Stimulated activated CD8-positive, alpha-beta memory T cell treated with anti-CD3 and anti-CD28 coated beads, Interleukin-7, amount 100 ng/mL, for 24 hours (primary cell): ENCODE measurements around the gene AQP2.
"Not testable (repeated sequence)": the region's sequence is repeated elsewhere in the genome, so short reads cannot be mapped to it uniquely, and the experiment has no call there.

Source experiments
- DNase-seq: peaks from one replicate; pipeline ENCODE4 v3.0.0-alpha.2; 2020; ENCODE audit warnings: low read depth

AQP2 gene

DNA sequence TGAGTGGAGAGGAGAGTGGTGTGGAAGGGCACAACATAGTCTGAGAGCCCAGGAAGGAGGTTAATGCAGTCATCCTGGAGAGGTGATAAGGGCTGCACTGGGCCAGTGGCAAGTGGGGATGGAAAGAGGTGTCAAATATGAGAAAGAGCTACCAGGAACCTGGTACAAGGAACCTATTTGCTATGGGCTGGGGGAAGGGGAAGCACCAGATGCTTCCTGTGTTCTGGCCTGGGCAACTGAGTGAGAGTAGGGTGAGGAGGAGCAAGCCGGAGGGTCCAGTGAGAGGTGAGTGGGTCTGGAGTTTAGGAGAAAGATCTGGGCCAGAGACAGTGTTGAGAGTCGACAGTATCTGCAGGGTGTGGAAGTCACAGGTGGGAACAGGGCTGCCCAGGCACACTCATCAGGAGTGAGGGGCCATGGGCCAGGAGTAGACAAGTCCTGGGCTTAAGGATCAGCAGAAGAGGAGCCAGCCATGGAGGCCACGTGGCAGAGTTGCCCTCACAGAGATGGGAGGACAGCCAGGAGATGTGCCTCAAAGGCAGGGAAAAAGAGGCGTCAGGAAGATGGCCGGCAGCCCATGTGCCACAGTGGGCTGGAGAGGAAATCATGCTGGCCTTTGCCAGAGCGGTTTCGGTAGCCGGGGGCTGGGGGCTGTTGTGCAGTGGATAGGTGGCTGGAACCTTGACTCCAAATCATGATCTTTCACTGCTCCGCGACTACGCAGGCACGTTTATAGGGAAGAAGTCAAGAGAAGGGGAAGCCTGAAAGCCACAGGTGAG, 19.3 kb downstream of the AQP2 start:
- DNase-seq, result no peak

DNA sequence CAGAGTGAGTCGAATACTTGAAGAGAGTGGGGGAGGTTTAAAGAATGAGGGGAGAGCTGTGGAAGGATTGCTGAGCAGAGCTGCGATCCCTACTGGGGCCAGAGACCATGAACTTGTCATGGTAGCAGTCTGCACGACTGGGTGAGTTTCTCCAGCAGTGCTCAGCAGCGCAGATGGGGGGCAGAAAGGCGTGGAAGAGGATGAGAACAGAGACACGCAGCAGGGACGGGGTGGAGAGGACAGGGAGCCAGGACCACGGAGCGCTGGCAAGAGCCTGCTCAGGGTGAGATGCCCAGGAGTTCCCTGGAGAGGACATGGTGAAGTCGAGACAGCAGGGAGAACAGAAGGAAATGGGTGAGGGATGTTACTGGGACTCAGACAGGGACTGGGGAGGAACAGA, 20.1 kb downstream of the AQP2 start:
- DNase-seq, result no peak

DNA sequence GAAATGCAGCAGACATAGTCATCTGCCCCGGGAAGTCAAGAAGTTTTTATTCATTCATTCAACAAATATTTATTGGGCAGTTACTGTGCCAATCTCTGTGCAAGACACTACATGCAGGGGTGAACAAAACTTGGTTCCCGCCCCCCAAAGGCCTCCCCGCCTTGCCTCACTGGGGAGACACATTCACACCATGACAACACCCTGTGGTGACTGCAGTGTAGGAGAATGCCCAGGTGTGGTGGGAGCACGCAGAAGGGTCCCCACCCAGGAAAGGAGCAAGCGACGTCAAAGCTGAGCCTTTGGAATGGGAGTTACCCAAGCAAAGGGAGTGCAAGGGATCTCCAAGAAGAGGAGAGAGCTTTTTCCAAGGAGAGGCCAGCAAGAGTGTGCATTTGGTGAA, 20.6 kb downstream of the AQP2 start:
- DNase-seq, result no peak

- no peak for DNase-seq
These were observed 21.6 kb downstream of the AQP2 start for GRCh38 chr12:49972129-49972528.

GRCh38 chr12:49972641-49973360, 22.3 kb downstream of the AQP2 start, which contains the start of gene AQP6:
Gene AQP6 (plus strand): TSS chr12:49972947. CDS start chr12:49973174, 227 bp downstream.
- DNase-seq, result no peak

- DNase-seq, result no peak
These were observed 22.9 kb downstream of the AQP2 start for GRCh38 chr12:49973361-49973830.

DNA sequence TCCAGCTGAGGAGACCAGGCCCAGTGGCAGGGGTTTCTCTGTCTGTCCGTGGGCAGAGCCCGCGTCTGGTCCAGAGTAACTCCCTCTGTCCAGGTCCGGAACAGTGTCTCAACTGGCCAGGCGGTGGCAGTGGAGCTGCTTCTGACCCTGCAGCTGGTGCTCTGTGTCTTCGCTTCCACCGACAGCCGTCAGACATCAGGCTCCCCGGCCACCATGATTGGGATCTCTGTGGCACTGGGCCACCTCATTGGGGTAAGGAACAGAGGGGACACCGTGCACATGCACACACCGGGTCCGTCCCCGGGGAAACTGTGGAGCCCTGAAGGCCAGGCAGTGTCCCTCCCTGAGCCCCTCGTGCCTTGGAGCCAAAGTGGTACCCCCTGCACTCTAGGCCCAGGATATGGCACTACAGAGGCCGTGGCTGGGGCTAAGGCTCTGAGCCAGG, 23.7 kb downstream of the AQP2 start:
- DNase-seq, result no peak

DNA sequence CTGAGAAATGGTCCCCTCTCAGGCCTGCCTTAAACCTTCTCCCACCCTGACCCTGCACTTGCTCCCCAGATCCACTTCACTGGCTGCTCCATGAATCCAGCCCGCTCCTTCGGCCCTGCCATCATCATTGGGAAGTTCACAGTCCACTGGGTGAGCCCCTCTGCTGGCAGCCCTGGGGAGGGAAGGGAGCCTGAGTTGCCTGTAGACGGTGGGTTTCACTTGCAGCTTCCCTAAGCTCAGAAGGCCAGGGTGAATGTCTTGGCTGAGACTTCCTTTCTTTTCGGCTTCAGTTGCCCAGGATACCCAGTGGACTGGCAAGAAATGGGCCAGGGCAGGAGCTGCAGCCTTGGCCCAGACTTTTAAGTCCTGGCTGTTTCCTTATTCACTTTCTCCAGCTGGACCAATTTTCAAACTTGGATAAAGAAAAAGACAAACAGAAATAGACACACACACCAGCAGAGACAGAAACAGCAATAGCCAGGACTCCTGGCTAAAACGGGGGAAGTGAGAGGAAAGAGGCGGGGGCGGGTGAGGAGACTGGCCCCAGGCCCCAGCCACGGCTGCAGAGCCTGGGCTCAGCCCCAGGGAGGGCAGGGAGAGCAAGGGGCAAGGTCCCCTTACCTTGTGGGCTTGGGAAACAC, 24.3 kb downstream of the AQP2 start:
- DNase-seq, result no peak

DNA sequence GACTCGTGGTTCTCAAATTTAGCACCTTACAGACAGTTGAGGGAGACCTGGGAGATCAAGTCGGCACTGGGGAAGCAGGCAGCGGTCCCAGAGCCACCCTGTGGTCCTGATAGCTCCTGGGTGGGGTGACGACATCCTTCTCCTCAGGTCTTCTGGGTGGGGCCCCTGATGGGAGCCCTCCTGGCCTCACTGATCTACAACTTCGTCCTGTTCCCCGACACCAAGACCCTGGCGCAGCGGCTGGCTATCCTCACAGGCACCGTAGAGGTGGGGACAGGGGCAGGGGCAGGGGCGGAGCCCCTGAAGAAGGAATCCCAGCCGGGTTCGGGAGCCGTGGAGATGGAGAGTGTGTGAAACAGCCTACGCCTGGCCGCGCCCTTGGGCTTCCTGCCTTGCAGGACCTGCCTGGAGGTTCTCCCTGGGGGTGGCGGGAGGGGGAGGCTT, 24.8 kb downstream of the AQP2 start:
- no peak for DNase-seq

DNA sequence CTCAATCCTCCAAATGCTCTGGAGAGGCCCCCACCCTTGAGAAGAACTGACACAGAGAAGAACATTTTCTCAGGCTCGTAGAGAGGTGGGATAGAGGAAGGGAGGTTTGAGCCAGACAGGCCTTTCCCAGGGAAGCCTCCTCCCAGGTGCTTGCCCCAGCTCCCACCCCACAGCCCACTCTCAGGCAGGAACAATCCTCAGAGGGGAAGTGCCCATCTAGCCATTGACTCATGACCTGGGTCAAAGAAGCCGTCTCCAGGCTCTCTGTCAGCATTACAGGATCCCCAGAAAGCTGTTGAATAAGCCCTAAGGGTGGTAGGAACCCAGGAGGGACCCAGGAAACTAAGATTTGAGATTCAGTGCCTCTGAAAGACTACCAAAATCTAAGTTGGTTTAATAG, 26.0 kb downstream of the AQP2 start:
- no peak for DNase-seq

DNA sequence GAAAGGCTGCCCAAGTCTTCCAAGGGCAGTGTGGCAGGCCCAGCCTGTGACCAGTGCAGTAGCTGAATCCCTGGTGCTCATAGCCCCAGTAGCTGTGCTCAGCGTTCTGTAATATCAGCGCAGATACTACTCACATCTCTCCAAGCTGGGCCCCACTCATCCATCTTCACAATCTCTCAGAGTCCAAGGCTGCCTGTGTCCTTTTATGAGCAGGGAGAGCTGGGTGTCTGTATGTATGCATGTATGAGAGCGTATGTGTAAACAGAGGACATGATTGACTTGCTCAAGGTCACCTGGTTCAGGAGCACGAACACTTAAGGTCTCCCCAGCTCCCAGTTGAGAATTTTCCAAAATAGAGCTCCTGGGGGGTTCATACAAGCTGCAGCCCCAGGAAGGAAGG, 27.6 kb downstream of the AQP2 start:
- DNase-seq, result no peak

DNA sequence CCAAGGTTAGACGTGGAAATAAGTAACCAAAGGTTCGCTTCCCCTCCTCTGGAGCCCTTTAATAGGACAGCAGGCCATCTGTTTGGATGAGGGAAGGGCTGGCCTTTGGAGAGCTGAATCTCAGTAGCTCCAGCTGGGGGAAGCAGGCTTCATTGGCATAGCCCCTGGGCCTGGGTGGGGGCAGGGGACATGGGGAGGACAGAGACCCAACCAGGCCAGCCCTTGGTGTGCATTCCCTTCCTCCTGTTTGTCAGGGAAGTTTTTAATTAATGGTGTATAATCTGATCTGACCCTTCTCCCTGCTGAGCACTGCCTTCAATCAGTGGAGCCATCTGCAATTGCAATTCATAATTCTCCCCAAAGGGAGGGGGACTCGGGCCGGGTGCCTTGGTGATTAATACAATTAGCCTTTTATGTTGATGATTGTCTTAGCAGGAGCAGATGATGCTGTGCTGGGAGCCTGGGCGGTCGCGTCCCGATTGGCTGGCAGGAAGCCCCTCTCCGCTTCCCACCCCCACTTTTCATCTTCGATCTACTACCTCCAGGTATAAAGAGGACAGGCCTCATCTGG, 28.6 kb downstream of the AQP2 start:
- DNase-seq, result no peak

- DNase-seq, result no peak
These were observed 29.3 kb downstream of the AQP2 start for GRCh38 chr12:49979791-49980190.

DNA sequence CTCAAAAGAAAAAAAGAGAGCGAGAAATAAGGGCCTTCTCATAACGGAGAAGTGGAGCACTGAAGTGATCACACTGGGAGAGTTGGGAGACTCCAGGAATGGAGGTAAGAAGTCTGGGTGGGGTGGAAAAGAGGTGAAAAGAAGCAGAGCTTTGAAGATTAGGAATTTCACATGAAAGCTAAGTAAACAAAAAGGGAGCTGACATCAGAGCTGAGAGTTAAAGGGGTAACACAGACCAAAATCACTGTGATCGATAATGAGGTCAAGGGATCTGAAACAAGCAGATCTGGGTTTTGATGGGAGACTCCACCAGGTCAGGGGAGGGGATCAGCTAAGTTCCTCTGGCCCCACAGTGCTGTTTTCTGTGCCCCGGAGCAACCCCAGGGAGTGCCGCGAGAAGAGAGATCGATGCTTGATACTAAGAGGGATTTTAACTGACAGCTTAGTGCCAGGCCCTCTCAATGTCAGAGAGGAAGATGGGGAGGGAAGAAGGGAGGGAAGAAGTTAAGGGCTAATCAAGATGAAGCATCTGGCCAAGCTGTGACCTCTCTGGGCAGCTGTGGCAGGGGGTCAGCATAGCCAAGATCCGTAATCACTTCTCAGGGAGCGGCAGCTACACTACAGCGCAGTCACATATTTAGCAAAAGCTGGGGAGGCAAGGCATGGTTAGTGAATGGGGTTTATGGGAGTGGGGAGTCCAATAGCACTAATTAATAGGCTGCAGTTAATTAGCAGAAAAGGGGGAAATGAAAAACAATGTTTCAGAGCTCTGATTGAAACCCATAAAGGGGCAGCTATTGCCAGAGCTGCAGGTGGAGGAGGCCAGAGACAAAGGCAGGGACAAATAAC, 30.2 kb downstream of the AQP2 start:
- no peak for DNase-seq

GRCh38 chr12:49982246-49983087, 31.9 kb downstream of the AQP2 start:
- no peak for DNase-seq

- DNase-seq, result no peak
These were observed 33.4 kb downstream of the AQP2 start for GRCh38 chr12:49983892-49984291.

DNA sequence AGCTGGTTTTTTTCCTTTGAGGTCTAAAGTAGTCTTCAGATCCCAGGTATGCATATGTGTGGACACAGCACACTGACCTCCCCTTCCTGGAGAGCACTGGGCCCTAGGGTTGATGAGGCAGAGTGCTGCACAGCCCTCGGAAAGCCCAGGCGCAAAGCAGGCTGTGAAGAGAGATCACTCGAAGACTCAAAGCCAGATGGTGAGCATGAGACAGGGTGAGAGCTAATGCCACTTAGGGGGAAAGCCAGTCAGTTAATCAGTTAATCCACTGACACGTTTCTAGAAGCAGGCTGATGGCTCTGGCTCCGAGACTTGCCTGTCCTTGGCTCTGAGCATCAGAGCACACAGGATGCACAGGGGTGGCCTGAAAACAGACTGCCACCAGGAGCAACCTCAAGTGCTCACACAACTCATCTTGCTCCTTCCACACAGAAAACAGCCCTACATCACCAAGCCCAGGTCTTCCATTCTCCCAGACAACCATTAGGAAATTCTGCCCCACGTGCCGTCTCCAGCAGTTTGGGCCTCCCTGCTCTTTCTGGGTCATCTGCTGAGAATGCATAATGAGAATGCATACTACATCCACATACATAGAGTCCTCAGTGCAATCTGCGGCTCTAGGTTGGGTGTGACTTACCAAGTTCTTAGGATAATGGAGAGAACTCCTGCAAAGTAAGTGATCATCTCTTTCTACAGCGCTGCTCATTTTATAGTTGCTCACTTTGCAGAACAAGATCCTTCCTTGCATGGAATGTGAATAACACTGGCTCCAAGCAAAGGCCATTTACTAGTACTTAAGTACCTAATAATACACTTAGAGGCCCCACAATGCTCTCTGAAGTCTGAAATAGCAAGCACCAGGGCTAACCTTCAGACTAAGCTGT, 34.2 kb downstream of the AQP2 start:
- no peak for DNase-seq

GRCh38 chr12:49985981-49986380, 35.4 kb downstream of the AQP2 start:
- no peak for DNase-seq

GRCh38 chr12:49986476-49986875, 35.9 kb downstream of the AQP2 start:
- not testable (repeated sequence) for DNase-seq
